ENCODE measurements around the gene MAP7D3. TPM values are rescaled to one million over a fixed set of nuclear protein-coding genes. Genes with fewer than 3 reads are reported as not detected.

Gene MAP7D3
- total and polyA plus RNA-seq, 7 donors: 0.92 to 21.0 (median 11.3) TPM

GRCh38 chrX:136189222-136189621 is 62.0 kb downstream of the MAP7D3 start:
- no peak for DNase-seq
- H3K9me3 ChIP-seq: no peaks in the 10 kb centered on the region
- peak overlapping the region; percentile 78 to 99 (median 95) for H3K27ac ChIP-seq
- H3K36me3 ChIP-seq: no peaks in the 10 kb centered on the region
- H3K4me1 ChIP-seq: peaks cover 0 to 85% (median 51%) of the 10 kb centered on the region in 4 donors
- H3K27me3 ChIP-seq: no peaks in the 10 kb centered on the region
- H3K4me3 ChIP-seq: no peak overlapping the region
- WGBS, 2 donors: 74 to 79% methylated on average over 2 of the region's 2 CpGs
- intact Hi-C loops (cut with DNase I): no loop called here
- TF ChIP-seq POLR2AphosphoS5 (IDR thresholded peaks at IDR 0.05) (no peak), CTCF (IDR thresholded peaks at IDR 0.05) (no peak), EP300 (IDR thresholded peaks at IDR 0.05) (no peak), POLR2A (IDR thresholded peaks at IDR 0.05) (no peak)

- Histone ChIP-seq H3K27ac (peak overlapping the region; percentile 94 to 99 (median 97)), H3K9me3 (no peaks in the 10 kb centered on the region), H3K36me3 (no peaks in the 10 kb centered on the region), H3K27me3 (no peaks in the 10 kb centered on the region), H3K4me3 (no peak overlapping the region), H3K4me1 (peaks cover 0 to 85% (median 50%) of the 10 kb centered on the region in 4 donors)
- intact Hi-C loops (cut with DNase I): no loop called here
- no peak for DNase-seq
- no peak for TF ChIP-seq CTCF (IDR thresholded peaks at IDR 0.05)
- no peak for TF ChIP-seq EP300 (IDR thresholded peaks at IDR 0.05)
- TF ChIP-seq POLR2A (IDR thresholded peaks at IDR 0.05): no peak
- TF ChIP-seq POLR2AphosphoS5 (IDR thresholded peaks at IDR 0.05): no peak
- 49 to 61% methylated on average over 3 of the region's 3 CpGs for WGBS, 2 donors
Observed at GRCh38 chrX:136186023-136186413, 65.2 kb downstream of the MAP7D3 start.

GRCh38 chrX:136185401-136186022 is 65.7 kb downstream of the MAP7D3 start:
- no peak overlapping the region for H3K4me3 ChIP-seq
- no peak for DNase-seq
- H3K27ac ChIP-seq: peak overlapping the region; percentile 94 to 99 (median 97)
- H3K4me1 ChIP-seq: peaks cover 0 to 82% (median 44%) of the 10 kb centered on the region in 4 donors
- 22 to 49% methylated on average over 8 of the region's 8 CpGs for whole genome bisulfite sequencing, 2 donors
- TF ChIP-seq POLR2AphosphoS5 (IDR thresholded peaks at IDR 0.05) (peak; percentile 33 to 68 (median 50)), CTCF (IDR thresholded peaks at IDR 0.05) (no peak), POLR2A (IDR thresholded peaks at IDR 0.05) (no peak), EP300 (IDR thresholded peaks at IDR 0.05) (peak in 1 of 4 donors; percentile 52)
- intact Hi-C loops (cut with DNase I): no loop called here
- no peaks in the 10 kb centered on the region for H3K36me3 ChIP-seq
- H3K27me3 ChIP-seq: no peaks in the 10 kb centered on the region
- no peaks in the 10 kb centered on the region for H3K9me3 ChIP-seq

- no peaks in the 10 kb centered on the region for H3K27me3 ChIP-seq
- H3K4me1 ChIP-seq: peaks cover 0 to 82% (median 34%) of the 10 kb centered on the region in 4 donors
- intact Hi-C loops (cut with DNase I): no loop called here
- WGBS, 2 donors: 67 to 69% methylated on average over 1 of the region's 1 CpG
- H3K9me3 ChIP-seq: no peaks in the 10 kb centered on the region
- peak overlapping the region; percentile 94 to 99 (median 97) for H3K27ac ChIP-seq
- H3K4me3 ChIP-seq: no peak overlapping the region
- no peaks in the 10 kb centered on the region for H3K36me3 ChIP-seq
- TF ChIP-seq CTCF (IDR thresholded peaks at IDR 0.05): no peak
- no peak for TF ChIP-seq POLR2A (IDR thresholded peaks at IDR 0.05)
- no peak for TF ChIP-seq POLR2AphosphoS5 (IDR thresholded peaks at IDR 0.05)
- TF ChIP-seq EP300 (IDR thresholded peaks at IDR 0.05): no peak
- DNase-seq: no peak
Observed at GRCh38 chrX:136183917-136184316, 67.3 kb downstream of the MAP7D3 start.

All from sigmoid colon (tissue), 7 donors.